ENCODE results near the gene PRKCD. TPM values are rescaled to one million over a fixed set of nuclear protein-coding genes. Genes with fewer than 3 reads are reported as not detected.

Gene PRKCD
- total and polyA plus RNA-seq, 2 of the 4 experiments (the other 2 are of a cell fraction), result 4.3 to 19.0 TPM

GRCh38 chr3:53147903-53148400 lies 13.1 kb upstream of the PRKCD start:
- Histone ChIP-seq H3K4me2 (ENCODE audit: low read depth, low read length) (no peak overlapping the region), H2AFZ (replicated peaks; ENCODE audit: low read length, poor library complexity) (no peak overlapping the region), H2AK5ac (ENCODE audit: low read depth, low read length) (no peak overlapping the region), H3K23ac (ENCODE audit: low read depth, low read length) (no peak overlapping the region), H3K9me3 (ENCODE audit: control insufficient read depth, insufficient read depth, low read length) (no peaks in the 10 kb centered on the region), H3K79me1 (ENCODE audit: low read depth in 1 of 2, low read length in 2 of 2) (no peaks in the 10 kb centered on the region), H4K91ac (ENCODE audit: insufficient read depth, low read depth, low read length) (no peak overlapping the region), H4K5ac (ENCODE audit: low read depth, low read length) (no peak overlapping the region), H3K36me3 (ENCODE audit: control insufficient read depth, insufficient read depth, low read length) (no peaks in the 10 kb centered on the region), H3K9ac (ENCODE audit: low read depth, low read length) (no peak overlapping the region), H3K4ac (ENCODE audit: low read depth, low read length) (no peak overlapping the region), H2BK5ac (ENCODE audit: low read depth, low read length, poor library complexity, severe bottlenecking) (no peak overlapping the region), H3K4me3 (ENCODE audit: insufficient read depth, low read depth, low read length) (no peak overlapping the region), H2BK120ac (ENCODE audit: low read depth, low read length) (no peak overlapping the region), H3K27me3 (ENCODE audit: control insufficient read depth, insufficient read depth, low read length) (peaks cover 2% of the 10 kb centered on the region), H3K18ac (ENCODE audit: low read depth, low read length) (no peak overlapping the region), H2BK15ac (ENCODE audit: low read depth, low read length) (no peak overlapping the region), H2AK9ac (replicated peaks; ENCODE audit: low read depth, low read length, poor library complexity) (no peak overlapping the region), H2BK20ac (ENCODE audit: low read depth, low read length) (no peak overlapping the region), H3K9me1 (ENCODE audit: insufficient read depth, low read length) (no peaks in the 10 kb centered on the region), H3K56ac (ENCODE audit: extremely low read depth, insufficient read depth, low read length) (no peak overlapping the region), H4K8ac (ENCODE audit: low read depth in 2 of 2, low read length in 2 of 2) (no peak overlapping the region), H3K27ac (ENCODE audit: insufficient read depth, low read length) (no peak overlapping the region), H3K14ac (replicated peaks; ENCODE audit: low read depth, low read length) (no peak overlapping the region), H4K20me1 (ENCODE audit: insufficient read depth, low read length) (no peaks in the 10 kb centered on the region), H3K4me1 (ENCODE audit: control insufficient read depth, insufficient read depth, low read length) (peaks cover 5% of the 10 kb centered on the region)
- in situ Hi-C loops (cut with MboI; ENCODE audit: low sequenced_read_pairs), result no loop called here
- WGBS, 2 experiments (ENCODE audit: extremely low coverage in 2 of 2, insufficient read length in 1 of 2), result 83% methylated on average over 2 of the region's 2 CpGs; no CpG with 5 or more reads in 1 of the 2 experiments
- intact Hi-C loops (cut with micrococcal nuclease), result no loop called here
- TF ChIP-seq FOS (IDR thresholded peaks at IDR 0.05; ENCODE audit: low read depth, low read length) (no peak), USF2 (IDR thresholded peaks at IDR 0.05; ENCODE audit: low read depth, low read length) (no peak), BHLHE40 (IDR thresholded peaks at IDR 0.05; ENCODE audit: low read depth, low read length) (no peak), CEBPB (IDR thresholded peaks at IDR 0.05; ENCODE audit: low read depth, low read length) (no peak), CHD1 (IDR thresholded peaks at IDR 0.05; ENCODE audit: low read depth, low read length) (no peak), MAFK (IDR thresholded peaks at IDR 0.05; ENCODE audit: low read depth, low read length) (no peak), RFX5 (IDR thresholded peaks at IDR 0.05; ENCODE audit: low read depth, low read length) (no peak), RCOR1 (IDR thresholded peaks at IDR 0.05; ENCODE audit: insufficient replicate concordance, low read length) (no peak), ELK1 (IDR thresholded peaks at IDR 0.05; ENCODE audit: borderline replicate concordance, low read depth, low read length) (no peak), SMC3 (IDR thresholded peaks at IDR 0.05; ENCODE audit: low read depth, low read length) (no peak), MAZ (IDR thresholded peaks at IDR 0.05; ENCODE audit: borderline replicate concordance, low read depth, low read length) (no peak), MXI1 (IDR thresholded peaks at IDR 0.05; ENCODE audit: borderline replicate concordance, low read depth, low read length) (no peak), CTCF (conservative IDR thresholded peaks at IDR 0.05; ENCODE audit: low read depth, low read length) (no peak), POLR2A (IDR thresholded peaks at IDR 0.05; ENCODE audit: low read depth, low read length) (no peak), NFE2L2 (IDR thresholded peaks at IDR 0.05; ENCODE audit: low read depth, low read length) (no peak), RAD21 (IDR thresholded peaks at IDR 0.05; ENCODE audit: low read length) (no peak)
- ChIA-PET POLR2A (ENCODE audit: unreplicated experiment) (no interaction called here), CTCF (no interaction called here)
- DNase-seq (no peak), ATAC-seq (ENCODE audit: low read depth) (no peak)
- BruUV-seq (replicated peaks), result no TSS peak
- dilution Hi-C loops (cut with HindIII; ENCODE audit: low sequenced_read_pairs, unreplicated experiment), result no loop called here

Measured in IMR-90 (cell line).